Fibroblast of pulmonary artery (primary cell): ENCODE measurements around the gene SMIM41.
A peak's percentile ranks its signal among the peaks of the same experiment; 100 is the strongest.

Experiments
- DNase-seq: peaks from one replicate; pipeline ENCODE4 v3.0.0-alpha.2; 2010; ENCODE audit warnings: low read depth
- H3K4me3 ChIP-seq: replicated peaks from 2 replicates; pipeline ENCODE4 v1.5.1; 2011; ENCODE audit warnings: low read depth, mild to moderate bottlenecking, control low read depth, low read length, moderate library complexity
- TF ChIP-seq, protein P1 (sequence below): IDR thresholded peaks from 2 replicates; pipeline ENCODE4 v1.5.1; 2011; ENCODE audit warnings: mild to moderate bottlenecking, control low read depth, low read length, inconsistent platforms; ENCODE audit errors: missing control alignments

The SMIM41 gene

DNA sequence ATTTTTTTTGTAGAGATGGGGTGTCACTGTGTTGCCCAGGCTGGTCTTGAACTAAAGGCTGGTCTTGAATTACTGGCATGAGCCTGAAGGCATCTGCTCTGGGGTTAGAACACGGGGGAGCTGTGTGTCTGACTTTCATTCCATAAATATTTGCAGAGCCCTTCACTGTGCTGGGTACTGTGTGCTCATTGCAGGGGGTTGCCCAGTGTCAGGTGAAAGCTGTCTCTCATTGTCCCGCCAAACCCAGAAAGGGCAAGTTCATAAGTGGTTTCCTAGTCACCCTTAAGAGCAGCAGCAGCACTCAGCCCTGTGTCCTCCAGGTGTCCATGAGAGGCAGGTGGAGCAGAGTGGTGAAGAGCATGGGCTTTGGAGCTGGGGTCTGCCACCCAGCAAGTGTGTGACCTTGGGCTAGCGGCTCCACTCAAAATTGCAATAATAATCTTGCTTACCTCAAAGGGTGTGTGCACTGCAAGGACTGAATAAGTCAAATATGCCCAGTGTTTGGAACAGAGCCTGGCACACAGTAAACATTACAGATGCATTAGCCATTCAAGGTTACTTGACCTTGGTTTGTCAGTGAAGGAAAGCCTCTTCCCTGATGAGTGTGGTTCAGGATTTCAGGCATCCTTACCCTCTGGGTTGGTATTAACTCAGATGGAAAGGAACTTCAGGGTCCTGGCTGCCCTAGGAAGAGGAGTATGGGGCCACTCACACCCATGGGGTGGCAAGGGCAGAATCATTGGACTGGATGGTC lies 4.4 kb upstream of the SMIM41 start:
- TF ChIP-seq, protein P1, sequence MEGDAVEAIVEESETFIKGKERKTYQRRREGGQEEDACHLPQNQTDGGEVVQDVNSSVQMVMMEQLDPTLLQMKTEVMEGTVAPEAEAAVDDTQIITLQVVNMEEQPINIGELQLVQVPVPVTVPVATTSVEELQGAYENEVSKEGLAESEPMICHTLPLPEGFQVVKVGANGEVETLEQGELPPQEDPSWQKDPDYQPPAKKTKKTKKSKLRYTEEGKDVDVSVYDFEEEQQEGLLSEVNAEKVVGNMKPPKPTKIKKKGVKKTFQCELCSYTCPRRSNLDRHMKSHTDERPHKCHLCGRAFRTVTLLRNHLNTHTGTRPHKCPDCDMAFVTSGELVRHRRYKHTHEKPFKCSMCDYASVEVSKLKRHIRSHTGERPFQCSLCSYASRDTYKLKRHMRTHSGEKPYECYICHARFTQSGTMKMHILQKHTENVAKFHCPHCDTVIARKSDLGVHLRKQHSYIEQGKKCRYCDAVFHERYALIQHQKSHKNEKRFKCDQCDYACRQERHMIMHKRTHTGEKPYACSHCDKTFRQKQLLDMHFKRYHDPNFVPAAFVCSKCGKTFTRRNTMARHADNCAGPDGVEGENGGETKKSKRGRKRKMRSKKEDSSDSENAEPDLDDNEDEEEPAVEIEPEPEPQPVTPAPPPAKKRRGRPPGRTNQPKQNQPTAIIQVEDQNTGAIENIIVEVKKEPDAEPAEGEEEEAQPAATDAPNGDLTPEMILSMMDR, result no peak
- DNase-seq, result no peak
- no peak overlapping the region for H3K4me3 ChIP-seq

DNA sequence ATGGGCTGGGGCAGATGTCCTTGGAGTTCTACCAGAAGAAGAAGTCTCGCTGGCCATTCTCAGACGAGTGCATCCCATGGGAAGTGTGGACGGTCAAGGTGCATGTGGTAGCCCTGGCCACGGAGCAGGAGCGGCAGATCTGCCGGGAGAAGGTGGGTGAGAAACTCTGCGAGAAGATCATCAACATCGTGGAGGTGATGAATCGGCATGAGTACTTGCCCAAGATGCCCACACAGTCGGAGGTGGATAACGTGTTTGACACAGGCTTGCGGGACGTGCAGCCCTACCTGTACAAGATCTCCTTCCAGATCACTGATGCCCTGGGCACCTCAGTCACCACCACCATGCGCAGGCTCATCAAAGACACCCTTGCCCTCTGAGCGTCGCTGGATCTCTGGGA lies 2.7 kb upstream of the SMIM41 start:
- TF ChIP-seq, protein P1, result no peak
- H3K4me3 ChIP-seq, result no peak overlapping the region
- DNase-seq, result no peak

DNA sequence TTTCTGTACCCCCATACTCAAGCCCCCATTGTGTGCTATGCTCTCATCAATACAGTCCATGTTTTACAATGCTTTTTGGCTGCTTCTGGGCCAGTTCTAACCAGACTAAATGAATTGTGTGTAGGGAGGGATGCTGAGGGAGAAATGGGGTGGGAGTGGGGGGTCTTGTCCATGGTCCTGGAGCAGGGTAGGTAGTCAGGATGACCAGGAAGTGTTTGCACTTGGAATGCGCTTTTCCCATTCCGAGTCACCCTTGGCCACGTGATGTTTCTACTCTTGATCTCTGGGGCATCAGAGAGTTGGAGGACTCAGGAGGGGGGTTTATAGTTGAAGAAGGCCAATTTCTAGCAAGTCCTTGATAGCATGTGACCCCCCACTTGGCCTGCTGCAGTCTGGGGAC lies 1.2 kb upstream of the SMIM41 start:
- TF ChIP-seq, protein P1, result no peak
- no peak for DNase-seq
- no peak overlapping the region for H3K4me3 ChIP-seq

DNA sequence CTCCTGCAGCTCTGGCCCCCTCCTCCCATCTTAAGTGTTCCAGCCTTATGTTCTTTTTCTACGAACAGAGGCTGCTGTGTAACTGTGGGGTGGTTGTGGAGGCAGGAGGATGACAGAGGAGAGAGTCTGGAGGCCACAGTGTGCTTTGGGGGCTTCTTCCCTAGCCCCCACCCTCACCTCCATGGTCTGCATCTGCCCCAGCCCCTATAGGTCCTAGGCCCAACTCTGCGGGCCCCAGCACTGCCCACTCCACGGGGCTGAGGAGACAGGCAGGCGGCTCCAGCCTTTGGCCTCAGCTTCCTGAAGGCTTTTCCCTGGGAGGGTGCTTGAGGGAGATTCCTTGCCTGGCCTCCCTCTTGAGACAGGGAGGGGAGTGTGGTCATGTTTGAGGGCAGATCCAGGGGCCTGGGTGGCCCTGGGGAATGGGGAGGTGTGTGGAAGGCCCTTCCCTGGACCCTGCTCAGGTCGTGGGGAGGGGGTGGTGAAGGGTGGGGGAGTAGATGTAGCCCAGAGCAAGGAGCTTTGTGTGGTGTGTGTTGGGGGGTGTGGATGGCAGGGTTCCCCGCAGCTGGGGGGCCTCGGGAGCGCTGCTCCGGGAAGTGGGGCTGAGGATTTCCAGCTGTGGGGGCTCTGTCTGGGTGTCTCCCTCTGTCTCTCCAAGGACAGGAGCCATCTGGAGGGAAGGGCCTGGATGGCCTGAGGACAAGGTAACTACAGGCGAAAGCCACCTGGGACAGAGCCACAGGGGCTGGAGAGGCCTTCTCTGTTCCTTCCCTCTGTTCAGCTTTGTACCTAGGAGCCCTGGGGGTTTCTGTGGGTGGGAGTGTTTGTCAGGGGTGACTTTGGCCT lies 1.1 kb downstream of the SMIM41 start:
- H3K4me3 ChIP-seq, result no peak overlapping the region
- TF ChIP-seq, protein P1, result no peak

DNA sequence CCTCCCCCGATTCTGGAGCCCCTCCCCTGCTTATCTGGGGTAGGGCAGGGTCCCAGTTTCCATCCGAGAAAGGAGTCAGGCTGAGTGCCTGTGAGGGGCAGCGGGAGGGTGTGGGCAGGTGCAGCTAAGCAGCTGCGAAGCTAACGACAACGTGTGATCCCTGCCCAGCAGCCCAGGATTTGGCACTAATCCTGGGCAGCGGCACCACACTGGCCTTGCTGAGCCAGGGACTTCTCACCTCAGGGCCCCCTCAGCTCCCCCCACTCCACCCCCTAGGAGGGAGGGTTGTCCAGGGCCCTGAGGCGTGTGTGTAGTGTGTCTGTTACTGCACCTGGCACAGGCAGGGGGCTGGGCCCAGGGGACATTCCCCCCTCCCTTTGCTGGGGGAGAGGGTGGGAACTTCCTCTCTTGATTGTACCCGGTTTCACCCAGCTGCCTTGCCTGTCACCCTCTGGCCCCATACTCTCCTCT lies 1.8 kb downstream of the SMIM41 start:
- no peak for DNase-seq
- TF ChIP-seq, protein P1, result no peak
- H3K4me3 ChIP-seq, result no peak overlapping the region

More for the DNA sequence above, 1.1 kb downstream of the SMIM41 start:
- DNase-seq, result no peak

DNA sequence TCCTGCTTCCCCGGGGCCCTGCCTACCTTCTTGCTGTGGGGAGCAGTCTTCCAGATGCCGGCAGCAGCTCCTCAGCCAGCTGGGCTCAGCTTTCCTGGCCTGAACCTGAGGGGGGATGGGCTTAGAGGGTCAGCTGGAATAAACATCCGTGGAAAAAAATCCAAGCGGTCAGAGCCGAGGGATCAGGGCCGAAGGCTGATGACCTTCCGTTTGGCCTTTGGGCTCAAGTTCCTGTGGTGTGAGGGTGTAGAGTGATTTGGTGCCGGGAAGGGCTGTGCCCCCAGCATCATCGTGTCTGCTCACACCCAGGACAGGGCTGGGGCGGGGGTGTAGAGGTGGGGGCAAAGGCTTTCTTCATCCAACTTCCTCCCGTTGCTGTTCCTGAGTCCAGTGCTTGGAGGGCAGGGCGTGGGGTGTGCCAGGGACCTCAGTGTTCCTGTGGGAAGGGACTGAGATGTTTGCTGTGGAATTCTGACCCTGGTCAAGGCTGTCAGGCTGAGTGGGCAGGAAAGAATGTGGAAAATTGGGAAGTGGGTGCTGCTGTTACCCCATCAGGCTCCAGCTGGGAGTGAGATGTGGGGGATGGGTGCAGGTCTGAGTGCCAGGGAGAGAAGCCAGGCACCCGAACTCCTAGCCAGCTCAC lies 2.6 kb downstream of the SMIM41 start:
- no peak overlapping the region for H3K4me3 ChIP-seq
- peak; percentile 39 for DNase-seq
- TF ChIP-seq, protein P1, result no peak
